Measurements from ENCODE around the gene TMEM94.

Gene TMEM94

GRCh38 chr17:75496005-75496404 lies 39.6 kb downstream of the TMEM94 start:
- no peak for DNase-seq (ENCODE audit: low spot score)

GRCh38 chr17:75498039-75498725 lies 41.7 kb downstream of the TMEM94 start:
- no peak for DNase-seq (ENCODE audit: low spot score)

DNA sequence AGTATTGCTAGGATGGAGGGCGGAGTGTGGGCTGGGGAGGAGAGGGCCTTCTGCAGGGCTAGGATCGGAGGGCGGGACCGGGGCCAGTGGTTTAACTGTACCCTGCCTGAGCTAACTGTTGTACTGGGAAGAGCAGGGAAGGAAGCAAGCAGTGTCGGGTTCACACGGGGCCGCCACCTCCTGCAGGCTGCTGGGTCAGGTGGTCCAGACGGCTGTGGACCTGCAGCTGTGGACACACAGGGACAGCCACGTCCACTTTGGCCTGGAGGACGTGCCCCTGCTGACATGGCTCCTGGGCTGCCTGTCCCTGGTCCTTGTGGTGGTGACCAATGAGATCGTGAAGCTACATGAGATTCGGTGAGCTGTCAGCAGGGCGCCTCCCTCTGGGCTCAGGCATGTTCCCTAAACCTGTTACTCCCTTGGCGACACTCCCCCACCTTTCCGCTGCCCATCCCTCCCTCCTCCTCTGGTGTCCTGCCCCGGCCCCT lies 42.3 kb downstream of the TMEM94 start:
- DNase-seq (ENCODE audit: low spot score): no peak

DNA sequence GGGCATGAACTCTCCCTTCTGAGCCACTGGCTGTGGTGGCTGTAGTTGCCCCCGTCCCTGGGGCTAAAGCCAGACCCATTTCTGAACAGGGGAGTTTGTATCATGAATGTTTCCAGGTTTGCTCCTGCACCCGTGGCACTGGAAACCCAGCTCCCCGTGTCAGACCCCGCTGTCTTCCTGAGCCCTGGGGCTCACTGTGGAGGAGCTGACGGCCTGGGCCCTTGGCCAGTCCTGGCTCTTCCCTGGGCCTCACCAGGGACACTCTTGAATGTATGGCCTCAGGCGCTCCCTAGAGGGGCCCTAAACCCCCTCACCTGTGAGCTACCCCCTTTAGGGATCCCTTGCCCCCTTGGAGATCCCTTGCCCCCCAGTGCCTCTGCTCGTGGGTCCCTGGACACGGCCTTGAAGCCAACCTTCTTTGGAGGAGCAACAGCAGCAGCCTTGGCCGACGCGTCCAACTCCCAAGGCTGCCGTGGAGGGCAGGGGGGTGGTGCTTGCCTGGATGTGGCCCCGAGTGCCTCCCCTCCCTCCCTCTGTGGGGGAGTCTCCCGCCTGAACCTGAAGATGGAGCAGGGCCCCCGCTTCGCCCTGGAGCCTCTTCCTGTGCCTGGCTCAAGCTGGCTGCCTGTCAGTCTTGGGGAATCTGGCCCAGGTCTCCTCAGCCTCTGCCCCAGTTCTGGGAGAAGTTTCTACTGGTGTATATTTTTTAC lies 43.0 kb downstream of the TMEM94 start:
- no peak for DNase-seq (ENCODE audit: low spot score)

GRCh38 chr17:75500419-75501216 lies 44.2 kb downstream of the TMEM94 start:
- DNase-seq (ENCODE audit: low spot score): no peak

- DNase-seq (ENCODE audit: low spot score): no peak
Measured at GRCh38 chr17:75501378-75502071, 45.1 kb downstream of the TMEM94 start.

GRCh38 chr17:75502072-75502720 lies 45.8 kb downstream of the TMEM94 start:
- DNase-seq (ENCODE audit: low spot score): no peak

- no peak for DNase-seq (ENCODE audit: low spot score)
Measured at GRCh38 chr17:75502721-75503329, 46.4 kb downstream of the TMEM94 start.

- no peak for DNase-seq (ENCODE audit: low spot score)
Measured at GRCh38 chr17:75503337-75503950, 47.0 kb downstream of the TMEM94 start.

DNA sequence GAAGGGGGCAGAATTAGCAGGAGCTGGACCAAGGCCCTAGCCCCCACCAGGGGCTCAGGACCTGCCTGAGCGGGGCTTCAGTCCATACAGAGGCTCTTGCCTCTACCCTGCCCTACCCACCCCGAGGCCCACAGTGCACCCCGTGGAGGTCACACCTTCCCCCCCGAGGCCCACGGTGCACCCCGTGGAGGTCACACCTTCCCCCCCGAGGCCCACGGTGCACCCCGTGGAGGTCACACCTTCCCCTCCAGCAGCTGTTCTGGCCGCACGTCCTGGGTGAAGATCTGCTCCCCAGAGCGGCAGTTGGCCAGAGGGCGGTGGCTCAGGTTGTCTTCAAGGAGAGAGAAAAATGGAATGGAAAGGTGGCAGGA lies 47.5 kb downstream of the TMEM94 start:
- DNase-seq (ENCODE audit: low spot score): no peak

DNA sequence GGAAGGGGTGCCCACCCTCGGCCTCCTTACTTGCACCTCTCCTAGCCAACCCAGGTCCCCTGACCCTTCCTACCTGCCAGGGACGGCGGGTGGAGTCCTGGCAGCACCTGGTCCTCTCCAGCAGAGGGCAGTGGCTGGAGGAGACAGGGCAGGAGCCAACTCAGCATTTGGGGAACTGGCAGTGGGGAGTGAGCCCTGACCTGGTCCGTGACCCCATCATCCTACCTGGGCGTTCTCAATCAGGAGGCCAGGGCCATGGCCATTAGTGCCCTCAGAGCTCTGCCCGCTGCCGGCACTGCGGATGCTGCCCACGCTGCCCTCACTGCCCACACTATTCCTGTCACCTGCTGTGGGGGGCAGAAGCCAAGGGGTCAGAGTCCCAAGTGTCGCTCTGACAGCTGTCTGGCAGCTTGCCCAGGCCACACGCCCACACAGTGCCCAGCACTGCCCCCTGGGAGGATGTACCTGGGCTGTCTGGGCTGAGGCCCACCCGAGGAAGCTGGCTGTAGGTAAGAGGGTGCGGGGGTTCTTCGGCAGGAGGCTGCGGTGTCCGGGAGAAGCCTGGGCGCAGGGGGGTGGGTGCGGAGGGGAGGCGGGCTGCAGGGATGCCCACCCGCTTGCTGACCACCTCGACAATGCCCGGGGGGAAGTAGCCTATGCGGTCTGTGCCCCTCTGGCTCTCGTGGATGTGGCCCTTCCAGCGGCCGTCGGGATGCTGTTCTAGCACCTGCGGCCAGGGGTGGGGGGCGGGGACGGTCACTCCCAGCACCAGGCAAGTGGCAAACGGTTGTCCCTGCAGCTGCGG lies 48.1 kb downstream of the TMEM94 start:
- no peak for DNase-seq (ENCODE audit: low spot score)

GRCh38 chr17:75505152-75505409 lies 48.6 kb downstream of the TMEM94 start:
- DNase-seq (ENCODE audit: low spot score): no peak

GRCh38 chr17:75505640-75506039 lies 49.2 kb downstream of the TMEM94 start:
- no peak for DNase-seq (ENCODE audit: low spot score)

DNA sequence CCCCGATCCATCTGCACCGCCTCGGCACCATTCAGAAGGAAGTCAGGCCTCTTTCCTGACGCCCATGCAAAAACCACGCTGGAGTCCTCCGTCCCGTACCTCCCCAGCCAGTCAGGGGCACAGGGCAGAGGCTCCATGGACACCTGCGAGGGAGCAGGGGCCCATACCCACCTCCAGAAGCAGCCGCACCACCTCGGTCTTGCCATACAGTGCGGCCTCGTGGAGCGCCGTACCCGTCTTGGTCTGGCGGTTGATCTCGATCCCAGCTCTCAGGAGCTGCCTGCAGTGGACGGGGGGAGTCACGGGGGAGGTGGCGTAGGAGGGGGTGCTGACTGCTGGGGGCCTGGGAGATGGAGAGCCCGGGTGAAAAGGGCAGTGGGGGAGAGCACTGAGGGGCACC lies 49.7 kb downstream of the TMEM94 start:
- no peak for DNase-seq (ENCODE audit: low spot score)

GRCh38 chr17:75506888-75507287 lies 50.5 kb downstream of the TMEM94 start:
- no peak for DNase-seq (ENCODE audit: low spot score)

- no peak for DNase-seq (ENCODE audit: low spot score)
Measured at GRCh38 chr17:75507733-75508719, 51.6 kb downstream of the TMEM94 start.

DNA sequence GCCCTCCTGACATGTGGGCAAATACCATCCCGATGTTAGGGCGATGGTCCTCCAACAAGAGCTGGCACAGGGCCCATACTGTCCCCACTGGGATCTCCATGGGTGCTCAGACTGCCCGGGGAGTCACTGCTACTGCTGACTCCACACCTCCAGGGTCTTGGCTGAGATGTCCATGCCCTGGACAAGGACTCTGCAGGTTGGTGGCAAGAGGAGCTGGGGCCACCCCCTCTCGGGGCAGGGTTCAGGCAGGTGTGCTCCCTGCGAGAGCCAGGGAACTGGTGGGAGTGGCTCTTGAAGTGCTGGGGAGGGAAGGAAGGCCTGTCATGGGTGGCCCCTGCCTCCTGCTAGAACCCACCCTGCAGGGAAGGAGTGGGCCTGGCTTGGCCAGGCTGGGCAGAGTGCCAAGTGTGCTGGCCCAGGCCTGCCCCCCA lies 52.5 kb downstream of the TMEM94 start:
- DNase-seq (ENCODE audit: low spot score): no peak

- no peak for DNase-seq (ENCODE audit: low spot score)
Measured at GRCh38 chr17:75509528-75510258, 53.3 kb downstream of the TMEM94 start.

Measured in AG08395 (cell line).